A204.1 (cell line): ENCODE measurements around the gene GAREM1.

Experiments
- FAIRE-seq: peaks from 2 replicates; lab custom pipeline; 2012; peaks lifted over from hg19 to GRCh38; lab: Jason Lieb, UNC

Gene GAREM1

GRCh38 chr18:32424696-32425095 lies 46.0 kb downstream of the GAREM1 start:
- no peak for FAIRE-seq

- FAIRE-seq: no peak
Observed at GRCh38 chr18:32422978-32423740, 47.5 kb downstream of the GAREM1 start.

- no peak for FAIRE-seq
Observed at GRCh38 chr18:32422201-32422600, 48.5 kb downstream of the GAREM1 start.

GRCh38 chr18:32420084-32420750 lies 50.5 kb downstream of the GAREM1 start:
- no peak for FAIRE-seq

- no peak for FAIRE-seq
Observed at GRCh38 chr18:32418148-32418547, 52.5 kb downstream of the GAREM1 start.

- no peak for FAIRE-seq
Observed at GRCh38 chr18:32405588-32405987, 65.1 kb downstream of the GAREM1 start.

- no peak for FAIRE-seq
Observed at GRCh38 chr18:32401621-32402020, 69.1 kb downstream of the GAREM1 start.

GRCh38 chr18:32393407-32393806 lies 77.3 kb downstream of the GAREM1 start:
- FAIRE-seq: no peak

- no peak for FAIRE-seq
Observed at GRCh38 chr18:32391126-32391525, 79.6 kb downstream of the GAREM1 start.

- no peak for FAIRE-seq
Observed at GRCh38 chr18:32389858-32390257, 80.8 kb downstream of the GAREM1 start.

- no peak for FAIRE-seq
Observed at GRCh38 chr18:32389191-32389590, 81.5 kb downstream of the GAREM1 start.

GRCh38 chr18:32386471-32386870 lies 84.2 kb downstream of the GAREM1 start:
- no peak for FAIRE-seq

GRCh38 chr18:32383050-32383819 lies 87.4 kb downstream of the GAREM1 start:
- FAIRE-seq: no peak

- FAIRE-seq: no peak
Observed at GRCh38 chr18:32381761-32382160, 88.9 kb downstream of the GAREM1 start.

GRCh38 chr18:32380559-32380958 lies 90.1 kb downstream of the GAREM1 start:
- no peak for FAIRE-seq

GRCh38 chr18:32379891-32380290 lies 90.8 kb downstream of the GAREM1 start:
- no peak for FAIRE-seq

- FAIRE-seq: no peak
Observed at GRCh38 chr18:32378705-32379104, 92.0 kb downstream of the GAREM1 start.

GRCh38 chr18:32373995-32374394 lies 96.7 kb downstream of the GAREM1 start:
- no peak for FAIRE-seq

GRCh38 chr18:32373505-32373904 lies 97.2 kb downstream of the GAREM1 start:
- no peak for FAIRE-seq

- no peak for FAIRE-seq
Observed at GRCh38 chr18:32372381-32373061, 98.2 kb downstream of the GAREM1 start.

GRCh38 chr18:32372047-32372380 lies 98.7 kb downstream of the GAREM1 start:
- FAIRE-seq: no peak

- FAIRE-seq: no peak
Observed at GRCh38 chr18:32371384-32371783, 99.3 kb downstream of the GAREM1 start.

GRCh38 chr18:32368991-32369390 lies 101.7 kb downstream of the GAREM1 start:
- no peak for FAIRE-seq
